ENCODE results near the gene TTC33.
"Not testable (repeated sequence)": the region's sequence is repeated elsewhere in the genome, so short reads cannot be mapped to it uniquely, and the experiment has no call there.

The TTC33 gene

DNA sequence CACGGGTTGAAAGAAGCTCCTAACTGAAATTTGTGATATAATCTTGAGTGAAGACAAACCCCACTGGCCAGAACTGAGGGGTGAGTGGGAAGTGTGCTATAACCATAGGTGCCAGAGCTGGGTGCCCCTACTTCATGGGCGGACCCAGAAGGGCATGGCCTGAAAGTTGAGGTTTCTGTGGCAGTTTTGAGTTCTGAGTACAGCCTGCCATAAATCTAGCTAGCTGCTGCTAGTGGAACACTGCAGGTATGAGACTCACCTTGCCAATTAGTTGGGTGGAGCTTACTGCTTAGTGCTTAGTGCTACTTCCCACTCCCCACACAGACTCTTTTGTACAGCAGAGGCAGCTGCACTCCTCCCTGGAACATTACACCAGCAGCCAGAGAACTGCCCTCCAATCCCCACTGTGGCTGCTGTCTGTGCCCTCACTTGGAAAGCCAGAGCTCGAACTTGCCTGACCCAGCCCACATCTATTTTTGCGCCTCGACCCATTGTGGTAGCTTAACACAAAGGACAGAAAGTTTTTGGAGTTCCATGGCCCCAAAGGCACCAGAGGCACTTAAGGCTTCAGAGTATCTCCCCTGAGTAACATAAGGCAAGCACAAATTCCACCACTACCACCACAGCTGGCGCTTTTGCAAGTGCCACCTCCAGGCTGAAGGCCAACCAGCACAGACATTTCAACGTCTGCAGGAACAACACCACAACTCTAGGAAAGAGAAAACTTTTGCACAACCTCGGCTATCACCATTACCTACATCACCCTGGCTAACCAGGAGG, 103.1 kb downstream of the TTC33 start:
- DNase-seq (ENCODE audit: low read depth), result no peak

DNA sequence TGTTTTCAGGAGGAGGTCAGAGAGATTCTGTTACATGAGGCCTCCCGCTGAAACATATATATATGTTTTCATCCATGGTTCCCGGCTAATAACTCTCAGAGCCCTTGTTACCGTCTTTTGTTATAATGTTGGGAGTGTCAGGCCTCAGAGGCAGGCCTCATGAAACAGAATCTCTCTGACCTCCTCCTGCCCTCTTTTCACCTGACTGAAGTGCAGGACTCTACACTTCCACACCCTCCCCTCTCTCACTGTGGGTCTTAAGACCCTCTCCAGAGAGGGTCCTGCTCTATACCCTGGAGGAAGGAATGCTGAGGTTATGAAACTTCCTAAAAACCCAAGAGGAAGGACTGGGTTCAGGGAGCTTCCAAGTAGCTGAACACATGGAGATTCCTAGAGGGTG, 104.6 kb downstream of the TTC33 start:
- no peak for DNase-seq (ENCODE audit: low read depth)

DNA sequence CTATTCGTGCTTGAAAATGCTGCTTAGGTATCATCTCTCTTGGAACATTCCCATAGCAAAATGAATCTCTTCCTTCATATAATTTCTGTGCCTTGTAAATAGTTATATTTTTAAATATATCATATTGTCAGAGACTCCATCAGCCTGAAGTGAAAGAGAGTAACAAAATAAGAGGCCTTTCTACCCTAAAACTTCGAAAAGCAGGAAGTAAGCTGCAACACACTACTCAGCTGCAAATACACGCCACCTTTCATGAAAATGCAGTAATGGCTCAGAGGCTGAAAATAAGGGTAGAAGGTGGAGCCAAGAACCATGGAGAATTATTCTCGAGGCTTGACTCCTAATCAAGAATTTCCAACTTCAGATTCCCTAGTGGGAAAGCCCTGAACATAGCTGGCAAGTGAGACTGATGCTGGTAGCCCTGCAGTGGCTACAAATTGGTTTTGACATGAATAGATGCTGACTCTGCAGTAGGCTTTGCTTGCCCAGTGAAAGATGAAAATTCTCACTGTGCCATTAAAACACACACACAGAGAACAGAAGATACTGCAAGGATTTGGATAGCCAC, 106.2 kb downstream of the TTC33 start:
- no peak for DNase-seq (ENCODE audit: low read depth)

DNA sequence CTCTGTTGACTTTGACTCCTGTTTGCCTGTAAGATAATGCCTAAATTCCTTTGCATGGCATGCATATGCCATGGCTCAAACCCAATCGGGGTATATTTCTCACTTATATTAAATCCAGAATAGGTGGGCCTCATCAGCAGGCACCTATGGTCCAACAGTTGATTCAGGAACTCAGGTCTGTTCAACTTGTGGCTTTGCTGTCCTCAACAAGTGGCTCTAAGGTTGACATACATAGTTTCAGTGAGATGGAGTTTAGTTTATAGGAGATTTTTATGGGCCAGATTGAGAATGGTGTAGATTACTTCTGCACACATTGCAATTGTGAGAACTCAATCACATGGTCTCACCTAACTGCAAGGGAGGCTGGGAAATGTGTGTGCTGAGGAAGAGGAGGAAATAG, 107.6 kb downstream of the TTC33 start:
- no peak for DNase-seq (ENCODE audit: low read depth)

DNA sequence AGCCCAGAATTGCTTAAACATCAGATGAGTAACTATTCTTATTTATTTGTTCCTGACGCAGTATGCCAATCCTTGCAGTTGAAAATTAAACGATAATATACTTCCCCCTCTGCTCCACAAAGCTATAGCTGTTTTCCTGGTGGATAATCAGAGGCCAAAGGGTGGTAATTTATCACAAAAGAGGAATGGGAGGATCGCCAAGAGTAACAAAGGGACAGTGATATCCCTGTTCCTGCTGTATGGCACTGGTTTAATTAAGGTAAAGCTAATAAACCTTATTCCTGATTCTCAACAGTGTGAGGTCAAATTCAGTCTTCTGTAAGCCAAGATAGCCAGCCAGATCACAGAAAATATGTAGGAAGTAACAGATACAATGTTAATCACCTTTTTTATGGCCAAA, 109.5 kb downstream of the TTC33 start:
- DNase-seq (ENCODE audit: low read depth), result no peak

DNA sequence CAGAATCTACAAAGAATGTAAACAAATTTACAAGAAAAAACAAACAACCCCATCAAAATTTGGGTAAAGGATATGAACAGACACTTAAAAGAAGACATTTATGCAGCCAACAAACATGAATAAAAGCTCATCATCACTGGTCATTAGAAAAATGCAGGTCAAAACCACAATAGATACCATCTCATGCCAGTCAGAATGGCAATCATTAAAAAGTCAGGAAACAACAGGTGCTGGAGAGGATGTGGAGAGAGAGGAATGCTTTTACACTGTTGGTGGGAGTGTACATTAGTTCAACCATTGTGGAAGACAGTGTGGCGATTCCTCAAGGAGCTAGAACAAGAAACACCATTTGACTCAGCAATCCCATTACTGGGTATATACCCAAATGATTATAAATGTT, 116.2 kb downstream of the TTC33 start:
- not testable (repeated sequence) for DNase-seq (ENCODE audit: low read depth)

DNA sequence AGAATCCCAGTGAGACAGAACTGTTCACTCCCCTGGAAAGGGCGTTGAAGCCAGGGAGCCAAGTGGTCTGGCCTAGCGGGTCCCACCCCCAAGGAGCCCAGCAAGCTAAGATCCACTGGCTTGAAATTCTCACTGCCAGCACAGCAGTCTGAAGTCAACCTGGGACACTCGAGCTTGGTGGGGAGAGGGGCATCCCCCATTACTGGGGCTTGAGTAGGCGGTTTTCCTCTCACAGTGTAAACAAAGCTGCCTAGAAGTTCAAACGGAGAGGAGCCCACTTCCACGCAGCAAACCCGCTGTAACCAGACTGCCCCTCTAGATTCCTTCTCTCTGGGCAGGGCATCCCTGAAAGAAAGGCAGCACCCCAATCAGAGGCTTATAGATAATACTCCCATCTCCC, 121.2 kb downstream of the TTC33 start:
- no peak for DNase-seq (ENCODE audit: low read depth)

DNA sequence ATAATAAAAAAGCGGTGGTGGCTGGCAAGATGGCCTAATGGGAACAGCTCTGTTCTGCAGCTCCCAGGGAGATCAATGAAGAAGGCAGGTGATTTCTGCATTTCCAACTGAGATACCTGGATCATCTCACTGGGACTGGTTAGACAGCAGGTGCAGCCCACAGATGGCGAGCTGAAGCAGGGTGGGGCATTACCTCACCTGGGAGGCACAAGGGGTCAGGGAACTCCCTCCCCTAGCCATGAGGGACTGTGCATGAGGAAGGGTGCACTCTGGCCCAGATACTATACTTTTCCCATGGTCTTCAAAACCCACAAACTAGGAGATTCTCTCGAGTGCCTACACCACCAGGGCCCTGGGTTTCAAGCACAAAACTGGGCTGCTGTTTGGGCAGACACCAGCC, 121.6 kb downstream of the TTC33 start:
- no peak for DNase-seq (ENCODE audit: low read depth)

DNA sequence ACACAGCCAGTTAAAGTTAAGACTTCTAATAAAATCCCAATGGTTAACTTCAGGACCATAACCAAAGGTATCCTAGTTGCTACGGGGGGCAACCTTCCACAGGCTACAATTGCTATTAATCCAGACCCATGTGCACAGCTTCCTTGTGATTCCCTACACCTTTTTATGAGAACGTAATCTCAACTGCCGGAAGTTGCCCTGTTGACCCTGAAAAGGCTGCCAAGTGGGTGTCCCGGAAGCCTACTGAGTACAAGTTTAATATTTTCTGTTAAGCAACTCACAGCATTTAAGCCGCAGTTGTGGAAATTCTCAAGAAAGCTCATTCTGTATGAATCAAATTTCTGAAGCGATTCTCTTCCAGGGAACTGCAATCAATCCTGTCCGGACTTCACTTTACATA, 124.5 kb downstream of the TTC33 start:
- no peak for DNase-seq (ENCODE audit: low read depth)

DNA sequence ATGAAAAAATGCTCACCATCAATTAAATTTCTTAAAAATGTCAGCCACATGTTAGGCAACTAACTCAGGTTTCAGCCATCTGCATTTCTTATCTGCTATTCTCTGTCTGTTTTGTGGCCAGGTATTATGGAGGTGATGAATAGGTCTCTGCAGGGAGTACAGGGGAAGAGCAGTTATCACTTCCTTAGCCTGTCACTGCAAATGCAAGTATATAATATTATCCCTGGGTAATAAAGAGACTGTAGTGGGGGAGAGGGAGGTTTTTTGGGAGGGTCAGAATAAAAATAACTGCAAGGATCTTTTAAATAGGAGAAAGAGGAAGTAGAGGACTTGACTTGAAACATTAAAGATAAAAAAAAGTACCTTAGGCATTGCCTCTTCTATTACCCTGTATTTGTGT, 125.6 kb downstream of the TTC33 start:
- DNase-seq (ENCODE audit: low read depth), result no peak

DNA sequence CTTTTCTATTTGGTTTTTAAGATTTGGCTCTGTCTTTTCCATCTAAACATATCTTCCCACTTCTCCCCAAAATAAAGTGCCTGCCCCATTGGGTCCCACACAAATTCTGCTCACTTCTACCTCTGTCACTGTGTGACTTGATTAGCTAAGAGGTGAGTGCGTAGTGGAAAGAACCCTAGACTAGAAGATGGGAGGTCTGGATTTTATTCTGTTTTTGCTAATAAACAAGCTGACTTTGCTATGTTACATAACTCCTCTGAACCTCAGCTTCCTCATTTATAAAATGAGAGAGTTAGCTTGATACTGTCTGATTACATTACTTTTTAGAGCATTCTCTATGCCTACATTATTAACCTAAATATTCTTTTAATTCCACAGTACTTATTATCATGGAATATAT, 127.4 kb downstream of the TTC33 start:
- DNase-seq (ENCODE audit: low read depth), result no peak

DNA sequence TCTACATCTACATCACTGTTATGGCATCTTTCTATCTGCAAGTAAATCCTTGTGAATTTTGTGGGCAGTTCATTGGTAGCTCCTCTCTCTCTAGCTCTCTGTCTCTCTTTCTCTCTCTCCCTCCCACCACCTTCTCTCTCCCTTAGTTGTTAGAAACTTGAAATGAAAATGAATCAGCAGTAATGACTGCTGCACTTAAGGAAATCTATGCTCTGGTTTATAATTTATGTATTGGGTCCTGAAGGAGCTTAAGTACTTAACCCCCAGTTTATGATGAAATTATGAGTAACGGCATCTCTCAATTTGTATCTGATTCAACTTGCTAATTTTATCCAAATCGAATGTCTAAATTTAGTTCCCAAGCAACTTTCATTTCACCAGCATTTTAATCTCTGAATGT, 128.1 kb downstream of the TTC33 start:
- no peak for DNase-seq (ENCODE audit: low read depth)

DNA sequence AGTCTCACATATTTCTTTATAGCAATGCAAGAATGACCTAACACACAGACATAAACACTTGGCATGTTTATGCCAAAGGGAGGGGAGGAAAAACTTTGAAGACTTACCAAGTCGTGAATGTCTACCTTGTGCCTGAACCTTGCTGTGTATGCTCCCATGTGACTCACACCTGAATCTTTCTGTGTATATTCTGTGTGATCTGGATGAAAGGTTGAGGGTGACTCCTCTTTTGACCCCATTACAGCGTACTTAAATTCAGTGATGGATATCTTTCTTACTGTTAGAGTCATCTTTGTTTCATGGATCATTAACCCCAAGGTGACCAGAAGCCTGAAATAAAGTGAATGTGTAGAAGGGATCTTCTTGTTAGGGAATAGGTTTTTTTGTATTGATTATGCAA, 129.0 kb downstream of the TTC33 start:
- no peak for DNase-seq (ENCODE audit: low read depth)

DNA sequence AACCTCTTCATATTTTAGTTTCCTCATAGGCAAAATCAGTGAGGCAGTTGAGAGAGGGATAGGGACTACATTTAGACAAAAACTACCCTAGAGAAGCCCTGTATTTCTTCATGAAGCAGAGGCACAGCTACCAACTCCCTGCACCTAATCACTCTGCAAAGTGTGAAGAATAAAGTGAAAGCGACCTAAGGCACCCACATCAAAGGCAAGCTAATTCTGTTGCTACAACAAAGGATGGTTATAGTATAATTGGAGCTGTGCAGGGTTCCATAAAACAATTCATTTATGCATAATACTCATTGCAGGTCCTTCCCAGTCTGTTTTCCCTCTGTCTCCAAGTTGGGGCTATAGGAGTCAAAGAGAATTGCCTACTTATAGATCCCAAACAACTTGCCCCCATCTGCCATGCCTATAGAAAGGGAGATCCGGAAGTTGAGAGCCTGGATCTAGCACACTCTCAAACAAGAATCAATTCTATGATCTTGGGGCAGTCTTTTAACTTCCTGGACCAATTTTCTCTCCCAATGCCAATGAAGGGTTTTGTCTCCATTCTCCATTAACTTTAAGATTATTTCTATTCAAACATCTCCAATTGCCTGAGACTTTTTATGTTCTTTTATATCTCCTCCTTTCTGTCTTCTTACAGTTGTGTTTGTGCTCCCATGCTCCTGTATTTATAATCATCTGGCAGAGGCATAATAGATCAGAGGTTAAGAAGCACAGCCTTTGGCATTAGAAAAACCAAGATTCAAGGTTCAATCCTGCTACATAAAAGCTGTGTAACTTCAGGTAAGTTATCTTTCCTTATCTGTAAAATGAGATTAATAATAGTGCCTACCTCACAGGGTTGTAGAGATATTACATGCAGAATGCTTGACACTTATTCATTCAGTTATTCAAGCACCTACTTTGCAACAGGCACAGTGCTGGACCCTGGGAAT, 132.0 kb downstream of the TTC33 start:
- DNase-seq (ENCODE audit: low read depth), result no peak

DNA sequence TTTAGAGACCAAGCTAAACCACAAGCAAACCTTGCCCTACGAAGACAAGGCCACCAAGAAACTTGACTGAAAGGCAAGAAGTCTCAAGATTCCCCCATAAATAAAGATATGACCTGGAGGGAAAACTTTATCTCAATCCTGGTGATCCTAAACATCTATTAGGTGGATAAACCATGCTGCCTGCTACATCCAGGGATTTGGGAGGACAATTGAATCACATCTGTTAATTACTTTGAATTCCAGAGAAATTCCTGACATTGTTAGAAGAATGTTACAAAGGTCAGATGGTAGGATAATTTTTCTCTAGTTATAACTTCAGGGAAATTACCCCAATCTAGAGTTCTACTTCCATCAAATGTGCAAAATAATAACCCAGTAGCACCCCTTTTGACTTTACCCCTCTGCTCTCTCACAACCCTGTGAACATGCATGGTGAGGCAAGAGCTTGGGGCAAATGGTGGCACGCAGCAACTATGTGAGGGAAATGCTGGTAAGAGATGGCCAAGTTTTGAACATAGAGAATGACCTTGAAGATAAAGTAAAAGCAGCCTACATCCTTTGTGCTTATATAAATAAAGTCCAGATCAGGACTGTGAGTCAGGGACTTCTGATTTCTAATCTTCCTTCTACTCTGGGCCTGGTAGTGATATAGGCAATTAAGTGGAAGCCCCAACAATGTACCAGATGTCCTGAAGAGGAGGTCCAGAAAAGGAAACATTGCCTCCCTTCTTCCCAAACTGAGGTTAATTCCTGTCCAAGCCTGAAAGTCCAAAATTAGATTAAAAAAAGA, 133.1 kb downstream of the TTC33 start:
- DNase-seq (ENCODE audit: low read depth), result no peak

DNA sequence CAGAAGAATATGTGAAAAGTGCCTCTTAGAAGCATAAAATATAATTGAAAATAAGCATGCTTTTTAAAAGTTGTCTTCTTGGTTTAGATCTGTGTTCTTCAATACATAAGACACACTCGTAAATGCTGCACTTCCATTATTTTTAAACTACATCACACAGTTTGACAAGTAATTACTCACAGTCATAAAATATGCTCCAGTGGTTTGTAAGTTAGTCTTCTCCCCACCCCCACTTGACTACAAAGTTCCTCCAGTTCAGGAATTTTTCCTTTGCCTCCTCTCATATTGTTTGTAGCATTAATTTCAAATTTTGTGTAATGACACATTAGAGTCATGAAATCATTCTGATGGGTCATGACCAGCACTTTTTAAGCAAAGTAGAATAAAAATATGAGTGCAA, 136.3 kb downstream of the TTC33 start:
- DNase-seq (ENCODE audit: low read depth), result no peak

DNA sequence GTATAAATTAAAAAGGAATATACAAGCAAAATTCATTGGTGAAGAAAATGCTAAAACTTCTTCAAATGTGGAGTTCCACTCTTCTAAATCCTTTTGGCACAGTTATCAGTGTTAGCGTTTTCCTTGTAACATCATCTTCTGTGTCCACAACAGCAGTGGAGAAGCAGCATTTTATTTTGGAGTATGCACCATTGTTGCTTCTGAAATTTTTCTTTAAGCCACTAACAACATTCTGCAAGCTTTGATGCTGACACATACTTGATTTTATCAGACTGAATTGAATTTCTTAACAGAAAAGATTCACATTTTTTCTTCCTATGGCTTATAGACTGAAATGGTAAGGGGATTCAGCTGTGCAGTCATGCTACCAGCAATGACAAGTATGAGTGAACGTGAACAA, 136.8 kb downstream of the TTC33 start:
- DNase-seq (ENCODE audit: low read depth), result no peak

DNA sequence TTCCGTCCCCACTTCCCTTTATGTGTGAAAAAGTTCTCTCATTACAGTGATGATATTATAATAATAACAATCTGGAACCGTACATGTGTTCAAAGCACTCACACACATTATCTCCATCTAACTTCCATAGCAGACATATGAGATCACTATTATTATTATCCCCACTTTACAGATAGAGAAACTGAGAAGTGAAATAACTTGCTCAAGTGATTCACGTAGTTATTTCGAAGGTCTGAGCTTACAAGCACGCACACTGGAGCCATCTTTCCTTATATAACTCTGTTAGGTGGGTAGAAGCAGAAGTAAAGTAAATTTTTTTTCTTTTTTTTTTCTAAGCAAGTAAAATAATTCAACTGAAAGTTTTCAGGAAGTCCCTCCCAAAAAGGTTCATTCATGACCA, 139.0 kb downstream of the TTC33 start:
- DNase-seq (ENCODE audit: low read depth), result no peak

DNA sequence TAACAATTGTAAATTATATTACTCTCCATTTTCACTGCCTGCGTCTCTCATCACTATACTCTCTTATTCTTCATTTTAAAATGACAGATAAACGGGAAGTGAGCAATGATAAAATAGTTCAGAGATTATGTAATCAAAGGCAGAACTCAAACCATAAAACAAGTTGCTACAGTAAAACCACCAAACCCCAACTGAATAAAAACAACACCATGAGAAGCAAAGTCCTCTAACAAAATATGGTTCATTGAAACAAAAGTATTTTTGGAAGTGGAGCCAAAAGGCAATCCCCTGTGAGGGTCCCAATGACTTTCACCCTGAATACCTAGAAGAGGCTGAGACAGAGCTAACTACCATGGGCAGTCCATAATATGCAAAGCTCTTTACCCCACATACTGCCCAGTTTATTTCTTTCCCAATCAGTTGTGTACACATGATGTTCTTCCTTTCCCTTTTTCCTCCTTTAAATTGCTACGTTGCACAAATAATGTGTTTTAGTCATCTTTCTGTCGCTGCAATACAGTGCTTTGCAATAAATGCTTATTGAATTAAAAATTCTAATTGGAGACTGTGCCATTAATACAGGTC, 140.1 kb downstream of the TTC33 start:
- DNase-seq (ENCODE audit: low read depth), result no peak

DNA sequence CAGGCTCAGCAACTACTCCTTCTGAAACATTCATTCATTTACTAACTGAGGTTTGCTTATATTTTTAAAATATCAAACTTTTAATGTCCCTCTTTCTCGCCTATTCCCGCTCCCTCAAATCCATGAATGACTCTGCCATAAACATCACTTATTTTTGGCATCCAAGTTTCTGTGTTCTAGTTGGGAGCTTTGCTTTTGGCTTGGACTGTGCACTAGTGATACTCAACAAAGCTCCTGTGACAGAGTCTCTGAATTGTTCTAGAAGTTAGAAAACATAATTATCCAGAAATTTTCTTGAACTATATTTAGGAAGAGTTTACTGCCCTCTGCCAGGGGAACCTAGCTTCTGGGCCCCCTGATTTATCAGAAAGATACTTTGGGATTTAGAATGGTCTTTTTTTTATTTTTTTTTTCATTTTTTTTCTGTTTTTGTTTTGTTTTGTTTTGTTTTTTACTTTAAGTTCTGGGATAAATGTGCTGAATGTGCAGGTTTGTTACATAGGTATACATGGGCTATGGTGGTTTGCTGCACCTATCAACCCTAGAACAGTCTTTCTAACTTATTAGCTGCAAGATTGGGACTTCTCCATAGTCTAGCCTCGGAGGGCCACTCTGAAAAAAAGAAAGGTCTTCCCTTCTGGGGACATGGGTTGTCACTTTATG, 140.7 kb downstream of the TTC33 start:
- no peak for DNase-seq (ENCODE audit: low read depth)

DNA sequence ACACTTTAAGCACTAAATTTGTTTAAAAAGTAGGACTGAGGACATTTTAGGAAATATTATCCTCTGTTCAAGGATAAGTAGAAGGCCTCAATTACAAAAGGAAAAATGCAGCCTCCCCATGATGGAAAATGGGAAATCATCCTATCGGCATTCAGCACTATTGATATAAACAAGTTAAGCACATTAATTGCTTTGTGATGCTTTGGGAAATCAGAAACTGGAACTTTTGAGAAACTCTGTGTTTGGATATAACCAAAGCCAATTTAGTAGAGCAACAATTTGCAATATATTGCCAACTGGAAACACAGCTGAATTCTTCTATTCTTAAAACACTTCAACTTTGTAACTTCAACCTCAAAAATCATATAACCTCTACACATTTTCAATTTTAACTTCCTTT, 141.3 kb downstream of the TTC33 start:
- no peak for DNase-seq (ENCODE audit: low read depth)
